ENCODE data around the gene ETV1. TPM values are rescaled to one million over a fixed set of nuclear protein-coding genes. Genes with fewer than 3 reads are reported as not detected.

ETV1 gene
- polyA plus RNA-seq, 1 experiment: 5.4 TPM

- no peaks in the 10 kb centered on the region for H3K36me3 ChIP-seq (ENCODE audit: control insufficient read depth, insufficient read depth, low read length)
- DNase-seq (ENCODE audit: low read depth): no peak
- no peak for TF ChIP-seq CTCF (IDR thresholded peaks at IDR 0.05; ENCODE audit: insufficient read depth, low read depth, low read length)
- ChIA-PET POLR2A (no interaction called here), CTCF (no interaction called here)
- H3K4me3 ChIP-seq (ENCODE audit: low read depth, low read length): no peak overlapping the region
- no peaks in the 10 kb centered on the region for H3K27me3 ChIP-seq (ENCODE audit: control insufficient read depth, insufficient read depth, low read length)
Observed at GRCh38 chr7:13963925-13964324, 25.5 kb downstream of the ETV1 start.

GRCh38 chr7:13955494-13955893, 34.0 kb downstream of the ETV1 start:
- ChIA-PET POLR2A (no interaction called here), CTCF (interaction anchor here (1.1 kb wide), 1 partner anchor 14 kb away, joined by 3 read pairs; no protein-coding TSS in a partner anchor)
- no peaks in the 10 kb centered on the region for H3K36me3 ChIP-seq (ENCODE audit: control insufficient read depth, insufficient read depth, low read length)

GRCh38 chr7:13953368-13953767, 36.1 kb downstream of the ETV1 start:
- ChIA-PET CTCF (interaction anchor here (0.6 kb wide), 1 partner anchor 465 kb away, joined by 3 read pairs; no protein-coding TSS in a partner anchor), POLR2A (no interaction called here)
- H3K36me3 ChIP-seq (ENCODE audit: control insufficient read depth, insufficient read depth, low read length): no peaks in the 10 kb centered on the region
- no peak for DNase-seq (ENCODE audit: low read depth)
- no peak for TF ChIP-seq CTCF (IDR thresholded peaks at IDR 0.05; ENCODE audit: insufficient read depth, low read depth, low read length)
- H3K27me3 ChIP-seq (ENCODE audit: control insufficient read depth, insufficient read depth, low read length): no peaks in the 10 kb centered on the region
- no peak overlapping the region for H3K4me3 ChIP-seq (ENCODE audit: low read depth, low read length)

More at GRCh38 chr7:13955494-13955893, 34.0 kb downstream of the ETV1 start:
- Histone ChIP-seq H3K4me3 (ENCODE audit: low read depth, low read length) (no peak overlapping the region), H3K27me3 (ENCODE audit: control insufficient read depth, insufficient read depth, low read length) (no peaks in the 10 kb centered on the region)
- no peak for DNase-seq (ENCODE audit: low read depth)
- no peak for TF ChIP-seq CTCF (IDR thresholded peaks at IDR 0.05; ENCODE audit: insufficient read depth, low read depth, low read length)

- no peak for TF ChIP-seq CTCF (IDR thresholded peaks at IDR 0.05; ENCODE audit: insufficient read depth, low read depth, low read length)
- no peak for DNase-seq (ENCODE audit: low read depth)
- CTCF ChIA-PET: no interaction called here
- Histone ChIP-seq H3K4me3 (ENCODE audit: low read depth, low read length) (no peak overlapping the region), H3K36me3 (ENCODE audit: control insufficient read depth, insufficient read depth, low read length) (no peaks in the 10 kb centered on the region), H3K27me3 (ENCODE audit: control insufficient read depth, insufficient read depth, low read length) (no peaks in the 10 kb centered on the region)
- POLR2A ChIA-PET: no interaction called here
Observed at GRCh38 chr7:13952921-13953320, 36.5 kb downstream of the ETV1 start.

GRCh38 chr7:13949939-13950338, 39.5 kb downstream of the ETV1 start:
- CTCF ChIA-PET: no interaction called here
- TF ChIP-seq CTCF (IDR thresholded peaks at IDR 0.05; ENCODE audit: insufficient read depth, low read depth, low read length): no peak
- Histone ChIP-seq H3K4me3 (ENCODE audit: low read depth, low read length) (no peak overlapping the region), H3K36me3 (ENCODE audit: control insufficient read depth, insufficient read depth, low read length) (no peaks in the 10 kb centered on the region), H3K27me3 (ENCODE audit: control insufficient read depth, insufficient read depth, low read length) (no peaks in the 10 kb centered on the region)
- POLR2A ChIA-PET: no interaction called here
- DNase-seq (ENCODE audit: low read depth): no peak
